ENCODE measurements around the gene GALNT13. TPM values are rescaled to one million over a fixed set of nuclear protein-coding genes. Genes with fewer than 3 reads are reported as not detected.

Gene GALNT13
- total and polyA plus RNA-seq, 2 experiments from 2014 or later: 1.3 to 3.1 TPM

- H3K4me1 ChIP-seq (ENCODE audit: low read depth): peaks cover 11% of the 10 kb centered on the region
- no peak overlapping the region for H3K27ac ChIP-seq
- DNase-seq (ENCODE audit: low read depth in 1 of 2, low spot score in 1 of 2): no peak
- TF ChIP-seq CTCF (IDR thresholded peaks at IDR 0.05; ENCODE audit: low read depth, low read length): no peak
- no peaks in the 10 kb centered on the region for H3K27me3 ChIP-seq
- no peak overlapping the region for H3K4me3 ChIP-seq
- H3K36me3 ChIP-seq: no peaks in the 10 kb centered on the region
- no peaks in the 10 kb centered on the region for H3K9me3 ChIP-seq (ENCODE audit: low read depth)
Measured at GRCh38 chr2:154161286-154161685, 289.6 kb downstream of the GALNT13 start.

- Histone ChIP-seq H3K4me1 (ENCODE audit: low read depth) (no peaks in the 10 kb centered on the region), H3K27ac (no peak overlapping the region), H3K4me3 (no peak overlapping the region), H3K36me3 (no peaks in the 10 kb centered on the region), H3K9me3 (ENCODE audit: low read depth) (no peaks in the 10 kb centered on the region), H3K27me3 (no peaks in the 10 kb centered on the region)
- no peak for TF ChIP-seq CTCF (IDR thresholded peaks at IDR 0.05; ENCODE audit: low read depth, low read length)
- DNase-seq (ENCODE audit: low read depth in 1 of 2, low spot score in 1 of 2): no peak
Measured at GRCh38 chr2:154170400-154170799, 298.7 kb downstream of the GALNT13 start.

DNA sequence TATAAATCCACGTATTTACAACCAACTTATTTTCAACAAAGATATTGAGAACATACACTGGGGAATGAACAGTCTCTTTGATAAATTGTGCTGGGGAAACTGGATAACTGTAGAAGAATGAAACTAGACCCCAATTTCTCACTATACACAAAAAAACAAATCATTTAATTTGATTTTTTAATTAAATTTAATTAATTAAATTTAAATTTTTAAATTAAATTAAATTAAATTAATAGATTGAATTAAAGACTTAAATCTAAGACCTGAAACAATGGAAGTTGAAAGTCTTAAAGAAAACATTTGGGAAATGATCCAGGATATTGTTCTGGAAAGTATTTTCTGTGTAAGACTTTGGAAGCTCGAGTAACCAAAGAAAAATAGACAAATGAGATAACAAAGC is 301.4 kb downstream of the GALNT13 start:
- TF ChIP-seq CTCF (IDR thresholded peaks at IDR 0.05; ENCODE audit: low read depth, low read length): no peak
- no peak overlapping the region for H3K4me3 ChIP-seq
- H3K27me3 ChIP-seq: no peaks in the 10 kb centered on the region
- no peak for DNase-seq (ENCODE audit: low read depth in 1 of 2, low spot score in 1 of 2)
- no peak overlapping the region for H3K27ac ChIP-seq
- H3K4me1 ChIP-seq (ENCODE audit: low read depth): no peaks in the 10 kb centered on the region
- no peaks in the 10 kb centered on the region for H3K9me3 ChIP-seq (ENCODE audit: low read depth)
- no peaks in the 10 kb centered on the region for H3K36me3 ChIP-seq

GRCh38 chr2:154173919-154174318 is 302.2 kb downstream of the GALNT13 start:
- H3K4me1 ChIP-seq (ENCODE audit: low read depth): no peaks in the 10 kb centered on the region
- no peak for TF ChIP-seq CTCF (IDR thresholded peaks at IDR 0.05; ENCODE audit: low read depth, low read length)
- no peaks in the 10 kb centered on the region for H3K36me3 ChIP-seq
- H3K4me3 ChIP-seq: no peak overlapping the region
- H3K27ac ChIP-seq: no peak overlapping the region
- DNase-seq (ENCODE audit: low read depth in 1 of 2, low spot score in 1 of 2): no peak
- no peaks in the 10 kb centered on the region for H3K9me3 ChIP-seq (ENCODE audit: low read depth)
- no peaks in the 10 kb centered on the region for H3K27me3 ChIP-seq

- DNase-seq (ENCODE audit: low read depth in 1 of 2, low spot score in 1 of 2): no peak
- Histone ChIP-seq H3K36me3 (no peaks in the 10 kb centered on the region), H3K27me3 (no peaks in the 10 kb centered on the region), H3K4me3 (no peak overlapping the region), H3K9me3 (ENCODE audit: low read depth) (no peaks in the 10 kb centered on the region), H3K4me1 (ENCODE audit: low read depth) (no peaks in the 10 kb centered on the region), H3K27ac (no peak overlapping the region)
- no peak for TF ChIP-seq CTCF (IDR thresholded peaks at IDR 0.05; ENCODE audit: low read depth, low read length)
Measured at GRCh38 chr2:154182008-154182407, 310.3 kb downstream of the GALNT13 start.

GRCh38 chr2:154187948-154188347 is 316.2 kb downstream of the GALNT13 start:
- no peak for TF ChIP-seq CTCF (IDR thresholded peaks at IDR 0.05; ENCODE audit: low read depth, low read length)
- Histone ChIP-seq H3K27ac (no peak overlapping the region), H3K27me3 (no peaks in the 10 kb centered on the region), H3K36me3 (no peaks in the 10 kb centered on the region), H3K4me1 (ENCODE audit: low read depth) (no peaks in the 10 kb centered on the region), H3K9me3 (ENCODE audit: low read depth) (no peaks in the 10 kb centered on the region), H3K4me3 (no peak overlapping the region)
- DNase-seq (ENCODE audit: low read depth in 1 of 2, low spot score in 1 of 2): no peak

All from cardiac muscle cell (in vitro differentiated cells and primary cell).